Measurements from ENCODE around the gene MRPS23.
A peak's percentile ranks its signal among the peaks of the same experiment; 100 is the strongest.
"Not testable (repeated sequence)": the region's sequence is repeated elsewhere in the genome, so short reads cannot be mapped to it uniquely, and the experiment has no call there.

Gene MRPS23

DNA sequence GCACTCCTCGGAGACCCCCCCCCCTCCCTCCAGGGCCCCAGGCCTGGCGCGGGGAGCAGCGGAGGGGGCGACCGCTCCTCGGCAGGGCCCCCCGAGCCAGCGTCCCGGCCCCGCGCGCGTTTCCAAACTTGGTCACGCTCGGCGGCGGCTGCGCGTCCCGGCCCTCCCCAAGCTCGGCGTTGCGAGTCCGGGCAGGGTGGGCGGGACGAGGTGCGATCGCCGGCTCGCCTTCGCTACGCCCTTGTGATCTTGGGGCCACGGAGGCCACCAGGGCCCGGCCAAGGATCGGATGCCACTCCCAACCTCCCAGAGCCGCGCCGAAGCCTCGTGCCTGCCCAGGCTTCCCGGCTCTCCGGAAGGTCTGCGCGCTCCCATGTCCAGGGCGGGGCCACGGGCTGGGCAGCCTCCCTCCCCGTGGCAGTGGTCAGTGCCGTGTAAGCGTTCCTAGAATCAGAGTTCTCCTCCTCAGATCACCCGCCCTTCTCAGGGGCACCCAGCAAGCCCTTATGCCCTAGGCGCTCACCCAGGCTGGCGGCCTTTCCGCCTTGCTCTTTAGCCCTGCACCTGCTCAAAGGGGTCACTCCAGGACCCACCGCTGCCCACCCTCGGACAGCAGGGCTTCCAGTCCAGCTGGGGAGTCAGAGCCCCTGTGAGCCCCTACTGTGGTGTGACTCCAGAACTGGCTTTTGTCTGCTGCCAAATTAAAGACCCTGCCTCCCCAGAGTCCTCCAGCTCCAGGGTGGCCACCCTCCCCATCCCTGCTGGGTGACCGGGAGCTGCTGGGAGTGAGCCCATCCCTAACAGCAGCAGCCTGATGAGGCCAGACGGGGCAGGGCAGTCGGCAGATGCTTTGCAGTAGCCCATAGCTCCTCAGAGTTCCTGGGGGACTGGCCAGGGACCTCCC, 12.2 kb upstream of the MRPS23 start:
- DNase-seq, result no peak

GRCh38 chr17:57861000-57861789, 11.4 kb upstream of the MRPS23 start:
- peak; percentile 83 for DNase-seq

DNA sequence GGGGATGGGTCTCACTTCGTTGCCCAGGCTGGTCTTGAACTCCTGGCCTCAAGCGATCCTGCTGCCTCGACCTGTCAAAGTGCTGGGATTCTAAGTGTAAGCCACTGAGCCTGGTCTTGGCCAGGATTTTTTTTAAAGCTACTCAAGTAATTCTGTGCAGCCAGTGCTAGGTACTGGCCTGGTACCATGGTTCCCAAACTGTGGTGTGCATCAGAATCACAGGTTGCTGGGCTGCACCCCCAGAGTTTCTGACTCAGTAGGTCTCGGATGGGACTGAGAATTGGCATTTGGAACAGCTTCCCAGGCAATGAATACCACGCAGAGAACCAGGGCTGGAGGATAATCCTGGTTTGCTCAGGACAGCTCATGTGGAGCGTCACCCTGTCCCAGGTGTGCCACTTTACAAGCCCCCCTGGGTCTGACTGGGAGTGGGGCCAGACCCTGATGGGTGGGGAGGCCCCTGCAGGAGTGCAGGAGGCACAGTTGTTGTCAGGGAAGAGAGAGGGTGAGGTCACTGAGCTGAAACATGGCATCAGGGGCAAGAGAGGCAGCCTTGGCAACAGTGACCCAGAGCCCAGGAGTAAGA, 10.7 kb upstream of the MRPS23 start:
- no peak for DNase-seq

DNA sequence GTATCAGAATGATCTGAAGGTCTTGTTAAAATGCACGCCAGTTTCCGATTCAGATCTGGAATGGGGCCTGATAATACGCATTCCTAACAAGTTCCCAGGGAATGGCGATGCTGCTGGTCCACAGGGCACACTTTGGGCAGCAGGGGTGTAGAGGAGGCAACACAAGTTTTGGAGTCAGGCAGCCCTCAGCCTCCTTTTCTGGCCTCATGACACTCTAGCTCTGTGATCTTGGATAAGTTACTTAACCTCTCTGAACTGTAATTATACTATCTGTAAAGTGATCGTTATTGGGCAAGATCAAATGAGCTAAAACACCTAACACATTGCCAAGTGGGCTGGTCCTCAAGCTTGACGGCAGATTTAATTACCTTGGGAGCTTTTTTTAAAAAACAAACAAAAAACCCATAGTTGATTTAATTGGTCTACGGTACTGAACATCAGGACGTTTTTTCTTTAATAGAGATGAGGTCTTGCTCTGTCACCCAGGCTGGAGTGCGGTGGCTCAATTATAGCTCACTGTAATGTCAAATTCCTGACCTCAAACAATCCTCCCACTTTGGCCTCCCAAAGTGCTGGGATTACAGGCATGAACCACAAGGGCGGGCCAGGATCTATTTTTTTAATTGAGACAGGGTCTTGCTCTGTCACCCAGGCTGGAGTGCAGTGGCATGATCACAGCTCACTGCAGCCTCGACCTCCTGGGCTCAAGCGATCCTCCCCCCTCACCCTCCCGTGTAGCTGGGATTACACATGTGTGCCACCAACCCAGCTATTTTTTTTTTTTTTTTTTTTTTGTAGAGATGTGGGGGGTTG, 10.0 kb upstream of the MRPS23 start:
- DNase-seq, result no peak

DNA sequence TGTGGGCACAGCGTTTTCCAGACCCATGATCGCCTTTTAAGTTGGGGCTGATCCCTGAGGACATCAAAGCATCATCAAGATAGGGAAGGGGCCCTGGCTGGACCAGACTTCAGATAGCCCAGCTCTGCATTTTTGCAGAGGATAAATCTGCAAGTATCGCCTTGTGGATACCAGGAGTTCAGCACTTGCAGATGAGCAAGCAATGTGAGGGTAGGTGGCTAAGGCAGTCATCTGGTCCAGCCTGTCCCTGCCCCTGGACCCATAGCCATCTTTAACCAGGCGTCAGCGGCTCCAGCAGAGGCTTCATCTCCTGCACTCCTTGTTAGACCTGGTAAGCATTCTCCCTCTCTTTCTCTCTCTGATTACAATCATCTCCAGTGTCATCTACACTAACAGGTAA, 9.0 kb upstream of the MRPS23 start:
- no peak for DNase-seq

DNA sequence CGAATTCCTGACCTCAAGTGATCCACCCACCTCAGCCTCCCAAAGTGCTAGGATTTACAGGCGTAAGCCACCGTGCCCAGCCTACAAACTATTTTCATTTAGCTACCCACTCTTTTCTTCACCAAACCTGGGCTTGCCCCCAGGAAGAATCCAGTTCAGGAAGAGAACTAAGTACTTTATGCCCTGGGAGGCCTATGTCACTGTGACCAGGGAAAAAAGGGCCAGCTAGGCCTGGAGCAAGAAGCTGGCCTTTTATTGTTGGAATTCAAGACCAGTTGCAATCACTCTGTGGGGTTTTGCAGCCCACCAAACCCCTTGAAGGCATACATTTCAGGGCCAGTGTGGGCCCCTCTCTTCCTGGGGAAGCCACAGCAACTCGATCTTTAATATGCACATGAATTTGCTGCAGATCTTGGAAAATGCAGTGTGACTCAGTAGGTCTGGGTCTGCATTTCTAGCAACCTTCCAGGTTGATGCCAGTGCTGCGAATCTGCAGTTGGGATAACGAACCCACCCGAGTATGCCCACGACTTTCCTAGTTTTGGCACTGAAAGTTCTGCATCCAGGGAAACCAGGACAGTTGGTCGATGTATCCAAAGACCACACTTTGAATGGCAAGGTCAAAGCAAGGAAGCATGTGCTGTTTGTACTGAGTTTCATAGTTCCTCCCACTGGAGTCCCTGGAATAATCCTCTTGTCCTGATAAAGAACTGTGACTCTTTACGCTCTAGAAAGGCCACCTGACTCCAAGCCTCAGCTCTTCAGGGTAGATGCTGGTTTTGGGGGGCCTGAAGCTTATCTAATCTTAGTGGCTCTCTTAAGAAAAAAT, 7.2 kb upstream of the MRPS23 start:
- DNase-seq, result no peak

- DNase-seq, result no peak
Observed at GRCh38 chr17:57855391-57856035, 5.7 kb upstream of the MRPS23 start.

GRCh38 chr17:57853695-57854094, 3.9 kb upstream of the MRPS23 start:
- no peak for DNase-seq

- no peak for DNase-seq
Observed at GRCh38 chr17:57852955-57853328, 3.1 kb upstream of the MRPS23 start.

- no peak for DNase-seq
Observed at GRCh38 chr17:57852092-57852954, 2.5 kb upstream of the MRPS23 start.

DNA sequence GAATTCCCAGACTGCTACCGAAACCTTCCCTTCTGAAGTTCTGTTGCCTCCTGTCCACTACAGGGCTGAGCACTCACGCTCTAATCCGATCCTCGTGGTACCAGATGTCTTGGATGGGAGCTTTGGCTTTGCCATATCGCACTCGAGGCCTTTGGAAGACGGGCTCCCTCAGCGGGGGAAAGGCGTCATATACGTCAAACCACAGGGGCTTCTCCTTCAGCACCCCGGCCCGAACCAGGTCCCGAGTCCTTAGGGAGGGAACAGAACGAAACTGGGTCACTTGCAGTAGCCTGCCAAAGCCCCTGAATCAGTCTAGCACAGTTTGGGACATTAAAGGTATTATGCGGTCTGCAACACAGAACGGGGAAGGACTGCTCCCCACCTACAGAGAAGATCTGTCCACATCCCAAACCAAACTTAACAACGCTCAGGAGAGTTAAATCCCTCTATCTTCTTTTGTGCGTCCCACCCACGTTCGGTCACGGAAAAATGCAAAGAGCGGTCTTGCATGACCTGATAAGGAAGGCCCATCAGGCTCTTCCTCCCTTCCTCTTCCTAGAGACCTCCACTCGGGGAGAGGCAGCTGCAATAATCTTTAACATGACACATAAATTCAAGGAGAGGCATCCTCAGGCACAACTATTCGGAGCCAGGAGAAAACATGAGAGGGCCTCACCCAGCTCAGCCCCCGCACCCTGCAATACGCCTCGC, 526 bp downstream of the MRPS23 start:
- no peak for DNase-seq

GRCh38 chr17:57846056-57846945, 3.5 kb downstream of the MRPS23 start:
- DNase-seq, result not testable (repeated sequence)

GRCh38 chr17:57842280-57842679, 7.6 kb downstream of the MRPS23 start:
- DNase-seq, result no peak

DNA sequence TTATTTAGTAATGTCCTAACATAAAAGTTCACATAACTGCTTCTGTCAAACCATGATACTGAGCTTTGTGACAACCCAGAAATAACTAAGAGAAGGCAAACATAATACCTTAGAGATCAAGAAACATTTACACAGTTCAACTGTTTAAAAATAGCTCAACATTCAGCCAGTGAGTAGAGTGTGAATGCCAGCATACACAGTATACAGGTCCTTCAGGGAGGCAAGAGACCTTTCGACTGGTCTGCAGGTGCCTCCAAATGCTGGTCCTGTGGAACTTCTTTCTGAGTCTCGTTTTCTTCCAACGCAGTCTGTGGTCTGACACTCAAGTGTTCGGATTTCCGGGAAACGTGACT, 10.3 kb downstream of the MRPS23 start:
- DNase-seq, result no peak

GRCh38 chr17:57838857-57839570, 10.8 kb downstream of the MRPS23 start:
- no peak for DNase-seq

GRCh38 chr17:57838453-57838852, 11.4 kb downstream of the MRPS23 start:
- no peak for DNase-seq

DNA sequence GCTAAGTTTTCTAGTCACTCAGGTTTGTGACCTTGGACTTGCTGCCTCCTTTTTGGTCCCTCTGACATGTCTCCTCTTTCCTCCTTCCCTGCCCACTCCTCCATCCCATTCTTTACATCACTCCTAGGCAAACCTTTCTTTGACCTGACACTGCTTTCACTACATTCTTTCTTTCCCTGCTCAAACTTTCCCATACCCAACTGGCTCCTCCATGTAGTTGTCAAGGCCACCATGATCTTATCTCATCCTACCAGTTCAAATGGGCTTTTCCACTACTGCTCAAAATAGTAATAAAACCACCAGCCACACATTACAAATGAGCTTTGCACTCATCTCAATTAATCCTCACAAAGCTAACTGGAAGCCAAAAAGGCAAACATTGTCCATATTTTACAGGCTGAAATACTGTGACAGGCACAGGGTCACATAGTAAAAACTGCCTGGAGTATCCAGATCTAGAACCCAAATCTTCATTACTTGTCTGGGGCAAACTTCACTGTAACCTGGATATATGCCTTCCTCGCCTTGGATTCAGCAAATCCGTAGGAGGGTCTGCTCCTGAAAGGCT, 14.4 kb downstream of the MRPS23 start:
- no peak for DNase-seq

Data from DMS 273 treated with DMSO at 0.1 percent for 48 hours (cell line).